Hepatocyte (in vitro differentiated cells): ENCODE data around the gene NR4A1. TPM values are rescaled to one million over a fixed set of nuclear protein-coding genes. Genes with fewer than 3 reads are reported as not detected.

Source experiments
- DNase-seq: peaks from one replicate; pipeline ENCODE4 v3.0.0-alpha.2; 2016; ENCODE audit warnings: low spot score
- H2AFZ ChIP-seq: fragments of 200-600 bp; sonication (generic); 2 replicates; pipeline ENCODE4 v1.6.0; 2016; ENCODE audit warnings: antibody characterized with exemption, mild to moderate bottlenecking
- H3K27ac ChIP-seq: fragments of 200-600 bp; sonication (generic); 2 replicates; pipeline ENCODE4 v1.5.1; 2016; ENCODE audit warnings: mild to moderate bottlenecking
- H3K27me3 ChIP-seq: fragments of 200-600 bp; sonication (generic); 2 replicates; pipeline ENCODE4 v1.6.1; 2016
- H3K36me3 ChIP-seq: fragments of 200-600 bp; sonication (generic); replicated peaks from 2 replicates; pipeline ENCODE4 v1.5.1; 2016; ENCODE audit warnings: low read depth; ENCODE audit not compliant: insufficient read depth
- H3K4me1 ChIP-seq: fragments of 200-600 bp; sonication (generic); 2 replicates; pipeline ENCODE4 v1.5.1; 2016; ENCODE audit warnings: mild to moderate bottlenecking, moderate library complexity; ENCODE audit not compliant: insufficient read depth
- H3K4me2 ChIP-seq: fragments of 200-600 bp; sonication (generic); 2 replicates; pipeline ENCODE4 v1.6.0; 2016
- H3K4me3 ChIP-seq: fragments of 200-600 bp; sonication (generic); 2 replicates; pipeline ENCODE4 v1.5.1; 2016; ENCODE audit warnings: mild to moderate bottlenecking
- H3K79me2 ChIP-seq: fragments of 200-600 bp; sonication (generic); 2 replicates; pipeline ENCODE4 v1.6.0; 2017; ENCODE audit warnings: mild to moderate bottlenecking
- H3K9me2 ChIP-seq: fragments of 200-600 bp; sonication (generic); replicated peaks from 2 replicates; pipeline ENCODE4 v1.6.0; 2017; ENCODE audit warnings: mild to moderate bottlenecking; ENCODE audit not compliant: insufficient read depth
- H3K9me3 ChIP-seq: fragments of 200-600 bp; sonication (generic); 2 replicates; pipeline ENCODE4 v1.5.1; 2016; ENCODE audit warnings: low read depth, mild to moderate bottlenecking
- H4K20me1 ChIP-seq: fragments of 200-600 bp; sonication (generic); 2 replicates; pipeline ENCODE4 v1.6.0; 2016; ENCODE audit warnings: mild to moderate bottlenecking; ENCODE audit not compliant: insufficient read depth, poor library complexity, severe bottlenecking
- EZH2 ChIP-seq: fragments of 200-600 bp; sonication (generic); IDR thresholded peaks from 2 replicates; pipeline ENCODE4 v1.6.1; 2016; ENCODE audit warnings: antibody characterized with exemption, mild to moderate bottlenecking, borderline replicate concordance
- EZH2phosphoT487 ChIP-seq: fragments of 200-600 bp; sonication (generic); IDR thresholded peaks from one replicate; pipeline ENCODE4 v1.6.1; 2018; ENCODE audit warnings: antibody characterized with exemption, mild to moderate bottlenecking, low read depth, moderate library complexity; ENCODE audit not compliant: unreplicated experiment, severe bottlenecking
- WGBS: methylation state at CpG from one replicate; pipeline ENCODE4 v1.1.6; 2016; ENCODE audit warnings: low lambda C conversion rate; ENCODE audit errors: missing lambda C conversion rate; 5-methylcytosine and 5-hydroxymethylcytosine counted together
- polyA plus RNA-seq: library from polyadenylated mRNA; unstranded; fragments of >200 nt; fragmentation: Nextera tagmentation; extraction: Ambion mirVana; gene quantifications from 2 replicates; pipeline ENCODE4 v1.2.1, GENCODE V29; 2016
- total RNA-seq: library from RNA; depleted of rRNA; stranded (reverse); fragments of >200 nt; gene quantifications from 2 replicates; pipeline ENCODE4 v1.2.3, GENCODE V29; 2014
- TF ChIP-seq, protein P1 (sequence below): fragments of 200-600 bp; sonication (generic); IDR thresholded peaks from 2 replicates; pipeline ENCODE4 v1.5.1; 2016; ENCODE audit warnings: antibody characterized with exemption, mild to moderate bottlenecking; ENCODE audit not compliant: poor library complexity

Gene NR4A1
- total and polyA plus RNA-seq, 2 experiments from 2014 or later = 39.2 to 131 TPM

DNA sequence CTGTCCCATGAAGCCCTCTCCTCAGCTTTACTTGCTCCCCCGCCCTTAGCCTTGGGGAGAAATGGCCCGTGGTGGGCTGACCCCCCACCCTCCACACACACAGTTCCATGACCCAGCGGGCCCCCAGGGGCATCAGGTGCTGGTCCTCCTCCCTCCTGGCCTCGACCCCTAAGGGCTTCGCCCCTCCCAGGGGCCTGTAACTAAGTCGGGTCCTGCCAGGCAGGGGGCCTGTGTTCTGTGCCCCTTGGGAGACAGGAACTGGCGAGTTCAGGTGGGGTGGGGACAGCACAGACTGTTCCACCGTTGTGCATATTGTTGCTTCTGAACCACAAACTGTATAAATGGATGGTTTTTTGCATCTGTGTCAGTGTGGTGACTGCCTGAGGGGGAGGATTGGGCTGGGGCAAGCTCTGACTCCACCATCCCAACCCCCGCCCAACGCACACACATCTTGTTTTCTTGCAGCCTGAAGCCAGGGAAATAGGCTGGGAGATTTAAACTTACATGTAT is 35.7 kb upstream of the NR4A1 start:
- Histone ChIP-seq H3K4me3 (no peak overlapping the region), H3K9me2 (no peaks in the 10 kb centered on the region), H3K27me3 (peaks cover 10% of the 10 kb centered on the region), H3K79me2 (no peaks in the 10 kb centered on the region), H4K20me1 (no peaks in the 10 kb centered on the region), H2AFZ (no peak overlapping the region), H3K4me2 (no peak overlapping the region), H3K9me3 (no peaks in the 10 kb centered on the region), H3K4me1 (peaks cover 5% of the 10 kb centered on the region), H3K27ac (no peak overlapping the region), H3K36me3 (no peaks in the 10 kb centered on the region)
- 84% methylated on average over 8 of the region's 10 CpGs for WGBS
- TF ChIP-seq EZH2phosphoT487 (no peak), EZH2 (no peak)
- TF ChIP-seq, protein P1, sequence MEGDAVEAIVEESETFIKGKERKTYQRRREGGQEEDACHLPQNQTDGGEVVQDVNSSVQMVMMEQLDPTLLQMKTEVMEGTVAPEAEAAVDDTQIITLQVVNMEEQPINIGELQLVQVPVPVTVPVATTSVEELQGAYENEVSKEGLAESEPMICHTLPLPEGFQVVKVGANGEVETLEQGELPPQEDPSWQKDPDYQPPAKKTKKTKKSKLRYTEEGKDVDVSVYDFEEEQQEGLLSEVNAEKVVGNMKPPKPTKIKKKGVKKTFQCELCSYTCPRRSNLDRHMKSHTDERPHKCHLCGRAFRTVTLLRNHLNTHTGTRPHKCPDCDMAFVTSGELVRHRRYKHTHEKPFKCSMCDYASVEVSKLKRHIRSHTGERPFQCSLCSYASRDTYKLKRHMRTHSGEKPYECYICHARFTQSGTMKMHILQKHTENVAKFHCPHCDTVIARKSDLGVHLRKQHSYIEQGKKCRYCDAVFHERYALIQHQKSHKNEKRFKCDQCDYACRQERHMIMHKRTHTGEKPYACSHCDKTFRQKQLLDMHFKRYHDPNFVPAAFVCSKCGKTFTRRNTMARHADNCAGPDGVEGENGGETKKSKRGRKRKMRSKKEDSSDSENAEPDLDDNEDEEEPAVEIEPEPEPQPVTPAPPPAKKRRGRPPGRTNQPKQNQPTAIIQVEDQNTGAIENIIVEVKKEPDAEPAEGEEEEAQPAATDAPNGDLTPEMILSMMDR = no peak
- no peak for DNase-seq

DNA sequence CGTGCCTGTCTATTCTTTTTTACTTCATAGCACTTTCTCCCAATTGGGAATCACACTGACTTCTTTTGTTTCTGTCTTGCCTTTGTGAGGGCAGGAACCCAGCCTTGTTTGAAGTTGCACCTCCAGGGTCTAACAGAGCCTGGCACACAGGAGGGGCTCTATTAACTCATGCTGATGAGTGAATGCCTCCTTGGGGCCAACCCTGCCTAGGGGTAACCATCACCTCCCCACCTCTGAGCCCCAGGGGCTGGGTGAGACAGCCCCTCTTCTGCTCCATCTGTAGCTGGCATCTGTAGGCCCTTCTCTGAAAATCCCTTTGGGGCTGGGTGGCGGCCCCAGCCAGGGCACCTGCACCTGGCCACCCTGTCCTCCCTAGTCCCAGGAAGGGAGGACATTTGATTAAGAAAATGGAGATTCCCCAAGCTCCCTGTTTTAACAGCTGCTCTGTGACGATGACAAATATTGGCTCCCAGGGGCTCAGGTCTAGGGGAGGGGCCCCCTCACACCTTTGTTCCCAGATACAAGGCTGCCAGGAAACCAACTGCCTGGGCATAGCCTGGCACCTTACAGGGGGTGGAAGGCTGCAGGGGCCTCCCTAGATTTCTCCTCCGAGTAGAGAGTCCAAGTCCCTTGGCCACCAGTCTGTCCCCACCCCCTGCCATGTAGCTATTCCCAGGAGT is 32.7 kb upstream of the NR4A1 start:
- peaks cover 18% of the 10 kb centered on the region for H3K27me3 ChIP-seq
- H2AFZ ChIP-seq = no peak overlapping the region
- H3K36me3 ChIP-seq = no peaks in the 10 kb centered on the region
- peaks cover 4% of the 10 kb centered on the region for H3K4me1 ChIP-seq
- TF ChIP-seq EZH2 (no peak), EZH2phosphoT487 (no peak)
- TF ChIP-seq, protein P1 = no peak
- H3K9me3 ChIP-seq = no peaks in the 10 kb centered on the region
- no peak overlapping the region for H3K27ac ChIP-seq
- no peak overlapping the region for H3K4me3 ChIP-seq
- no peaks in the 10 kb centered on the region for H3K79me2 ChIP-seq
- 77% methylated on average over 4 of the region's 4 CpGs for WGBS
- no peaks in the 10 kb centered on the region for H3K9me2 ChIP-seq
- no peak for DNase-seq
- no peak overlapping the region for H3K4me2 ChIP-seq
- H4K20me1 ChIP-seq = no peaks in the 10 kb centered on the region

GRCh38 chr12:52019113-52019770 is 32.0 kb upstream of the NR4A1 start:
- Histone ChIP-seq H3K27ac (no peak overlapping the region), H3K36me3 (no peaks in the 10 kb centered on the region), H3K27me3 (peaks cover 15% of the 10 kb centered on the region), H3K9me3 (no peaks in the 10 kb centered on the region), H3K4me3 (no peak overlapping the region), H3K79me2 (no peaks in the 10 kb centered on the region), H4K20me1 (no peaks in the 10 kb centered on the region), H3K4me2 (no peak overlapping the region), H2AFZ (no peak overlapping the region), H3K9me2 (no peaks in the 10 kb centered on the region), H3K4me1 (peaks cover 4% of the 10 kb centered on the region)
- whole genome bisulfite sequencing = 65% methylated on average over 11 of the region's 13 CpGs
- TF ChIP-seq EZH2phosphoT487 = no peak
- no peak for DNase-seq
